RPMI7951 (cell line): ENCODE data around the gene OR52B6. TPM values are rescaled to one million over a fixed set of nuclear protein-coding genes. Genes with fewer than 3 reads are reported as not detected.
"Not testable (repeated sequence)": the region's sequence is repeated elsewhere in the genome, so short reads cannot be mapped to it uniquely, and the experiment has no call there.

ENCODE experiments used
- DNase-seq: peaks from one replicate; pipeline ENCODE4 v3.0.0-alpha.2; 2012; ENCODE audit warnings: low read depth
- total RNA-seq: library from RNA; depleted of rRNA; stranded (reverse); fragments of >200 nt; shearing (Covaris generic); gene quantifications from 2 replicates; pipeline ENCODE4 v1.2.3, GENCODE V29; 2014

OR52B6 gene
- total RNA-seq, 1 experiment from 2014 or later = not detected

GRCh38 chr11:5593146-5593545 is 12.5 kb downstream of the OR52B6 start:
- no peak for DNase-seq

- peak; percentile 54 for DNase-seq
Measured at GRCh38 chr11:5596607-5597201, 16.0 kb downstream of the OR52B6 start, which contains the start of gene TRIM6. Gene TRIM6 (plus strand): TSS chr11:5596637. CDS start chr11:5596898, 261 bp downstream.

GRCh38 chr11:5597953-5598352 is 17.3 kb downstream of the OR52B6 start:
- DNase-seq = no peak

GRCh38 chr11:5600374-5600851 is 19.7 kb downstream of the OR52B6 start:
- DNase-seq = peak; percentile 76

- not testable (repeated sequence) for DNase-seq
Measured at GRCh38 chr11:5602791-5603190, 22.1 kb downstream of the OR52B6 start.

GRCh38 chr11:5603326-5603725 is 22.6 kb downstream of the OR52B6 start:
- DNase-seq = no peak

GRCh38 chr11:5604896-5605295 is 24.2 kb downstream of the OR52B6 start:
- no peak for DNase-seq

GRCh38 chr11:5605849-5606248 is 25.2 kb downstream of the OR52B6 start:
- peak; percentile 58 for DNase-seq

- no peak for DNase-seq
Measured at GRCh38 chr11:5608808-5609207, 28.1 kb downstream of the OR52B6 start.

- no peak for DNase-seq
Measured at GRCh38 chr11:5610446-5610845, 29.8 kb downstream of the OR52B6 start.

- no peak for DNase-seq
Measured at GRCh38 chr11:5611627-5612026, 30.9 kb downstream of the OR52B6 start.

- DNase-seq = peak; percentile 7
Measured at GRCh38 chr11:5618807-5619206, 38.1 kb downstream of the OR52B6 start.

- peak; percentile 25 for DNase-seq
Measured at GRCh38 chr11:5620651-5621521, 40.2 kb downstream of the OR52B6 start.

GRCh38 chr11:5621580-5621979 is 40.9 kb downstream of the OR52B6 start:
- no peak for DNase-seq

- no peak for DNase-seq
Measured at GRCh38 chr11:5622802-5623201, 42.1 kb downstream of the OR52B6 start.

- DNase-seq = peak; percentile 73
Measured at GRCh38 chr11:5624489-5625279, 44.0 kb downstream of the OR52B6 start, which contains the start of gene TRIM34. Gene TRIM34 (plus strand): TSS chr11:5625001. CDS start chr11:5632332, 7,331 bp downstream.

- DNase-seq = no peak
Measured at GRCh38 chr11:5625281-5625680, 44.6 kb downstream of the OR52B6 start.

- no peak for DNase-seq
Measured at GRCh38 chr11:5626196-5626595, 45.5 kb downstream of the OR52B6 start.

GRCh38 chr11:5631417-5631816 is 50.7 kb downstream of the OR52B6 start:
- DNase-seq = no peak
